HepG2 (cell line): ENCODE results near the gene CDHR3. TPM values are rescaled to one million over a fixed set of nuclear protein-coding genes. Genes with fewer than 3 reads are reported as not detected.

Experiments used
- IRF2 ChIP-seq: IDR thresholded peaks from 2 replicates; pipeline ENCODE4 v1.6.1; 2018; ENCODE audit warnings: missing genetic modification reagents, missing compliant biosample characterization
- MYC ChIP-seq: sonication (generic); formaldehyde crosslinking; IDR thresholded peaks from 2 replicates; pipeline ENCODE4 v1.9.0; 2021; ENCODE audit warnings: missing genetic modification reagents, borderline replicate concordance
- SAP130 ChIP-seq: IDR thresholded peaks from 2 replicates; pipeline ENCODE4 v1.6.1; 2016; ENCODE audit warnings: low read depth
- ZBTB33 ChIP-seq: sonication (generic); formaldehyde crosslinking; IDR thresholded peaks from 2 replicates; pipeline ENCODE4 v1.4.0; 2020; ENCODE audit warnings: missing genetic modification reagents
- ZGPAT ChIP-seq: IDR thresholded peaks from 2 replicates; pipeline ENCODE4 v1.6.1; 2016; ENCODE audit warnings: mild to moderate bottlenecking
- ZNF768 ChIP-seq: sonication (generic); formaldehyde crosslinking; IDR thresholded peaks from 2 replicates; pipeline ENCODE4 v1.4.0; 2020; ENCODE audit warnings: missing genetic modification reagents
- ZSCAN9 ChIP-seq: IDR thresholded peaks from 2 replicates; pipeline ENCODE4 v1.6.1; 2016; ENCODE audit warnings: borderline replicate concordance
- polyA plus RNA-seq, 8 experiments: library from polyadenylated mRNA; depleted of rRNA in 3 of 8; stranded (reverse) in 7 of 8; unstranded in 1 of 8; fragments of >200 nt; fragmentation: Illumina TruSeq in 4 of 8; extraction: Trizol in 4 of 8; gene quantifications; 2 replicates each; pipeline versions ENCODE4 v1.2.1 to v1.2.3, GENCODE V29; 2011 to 2016; ENCODE audit warnings: low read depth in 4 of 8, missing spikeins in 1 of 8, mixed read lengths in 1 of 8; ENCODE audit not compliant: insufficient read depth in 1 of 8
- total RNA-seq, 5 experiments: library from RNA; depleted of rRNA; stranded (reverse); fragments of >200 nt; fragmentation: Illumina TruSeq; extraction: Trizol; gene quantifications; 2 replicates each; pipeline ENCODE4 v1.2.3, GENCODE V29; 2016; ENCODE audit warnings: low read depth in 1 of 5
- TF ChIP-seq, protein P1 (sequence below): IDR thresholded peaks from 2 replicates; pipeline ENCODE4 v1.6.1; 2012; ENCODE audit warnings: low read length, improper control_type of control experiment
- TF ChIP-seq, protein P2 (sequence below): sonication (generic); formaldehyde crosslinking; IDR thresholded peaks from 2 replicates; pipeline ENCODE4 v1.4.0; 2020; ENCODE audit warnings: missing genetic modification reagents, borderline replicate concordance
- TF ChIP-seq, protein P3 (sequence below): IDR thresholded peaks from 2 replicates; pipeline ENCODE4 v1.6.1; 2016; ENCODE audit warnings: low read depth

The CDHR3 gene
- total and polyA plus RNA-seq, 2 of the 13 experiments (the other 11 are each of a cell fraction or from before 2014, with no cell fraction given): 6.5 to 11.8 TPM

GRCh38 chr7:106009503-106010226 lies 46.6 kb downstream of the CDHR3 start (continued):
- TF ChIP-seq ZBTB33 (CRISPR knock-in tag) (peak; percentile 97), IRF2 (CRISPR knock-in tag) (no peak), SAP130 (CRISPR knock-in tag) (peak; percentile 19; the same call in 1 of the 2 replicates), ZSCAN9 (no peak), ZNF768 (CRISPR knock-in tag) (peak; percentile 62; the same call in 1 of the 2 replicates), ZGPAT (CRISPR knock-in tag) (0 out of 2 replicates have a peak, but pooled peaks have one; percentile 29), MYC (CRISPR knock-in tag) (peak; percentile 32; the same call in 1 of the 2 replicates)
- TF ChIP-seq, protein P1, sequence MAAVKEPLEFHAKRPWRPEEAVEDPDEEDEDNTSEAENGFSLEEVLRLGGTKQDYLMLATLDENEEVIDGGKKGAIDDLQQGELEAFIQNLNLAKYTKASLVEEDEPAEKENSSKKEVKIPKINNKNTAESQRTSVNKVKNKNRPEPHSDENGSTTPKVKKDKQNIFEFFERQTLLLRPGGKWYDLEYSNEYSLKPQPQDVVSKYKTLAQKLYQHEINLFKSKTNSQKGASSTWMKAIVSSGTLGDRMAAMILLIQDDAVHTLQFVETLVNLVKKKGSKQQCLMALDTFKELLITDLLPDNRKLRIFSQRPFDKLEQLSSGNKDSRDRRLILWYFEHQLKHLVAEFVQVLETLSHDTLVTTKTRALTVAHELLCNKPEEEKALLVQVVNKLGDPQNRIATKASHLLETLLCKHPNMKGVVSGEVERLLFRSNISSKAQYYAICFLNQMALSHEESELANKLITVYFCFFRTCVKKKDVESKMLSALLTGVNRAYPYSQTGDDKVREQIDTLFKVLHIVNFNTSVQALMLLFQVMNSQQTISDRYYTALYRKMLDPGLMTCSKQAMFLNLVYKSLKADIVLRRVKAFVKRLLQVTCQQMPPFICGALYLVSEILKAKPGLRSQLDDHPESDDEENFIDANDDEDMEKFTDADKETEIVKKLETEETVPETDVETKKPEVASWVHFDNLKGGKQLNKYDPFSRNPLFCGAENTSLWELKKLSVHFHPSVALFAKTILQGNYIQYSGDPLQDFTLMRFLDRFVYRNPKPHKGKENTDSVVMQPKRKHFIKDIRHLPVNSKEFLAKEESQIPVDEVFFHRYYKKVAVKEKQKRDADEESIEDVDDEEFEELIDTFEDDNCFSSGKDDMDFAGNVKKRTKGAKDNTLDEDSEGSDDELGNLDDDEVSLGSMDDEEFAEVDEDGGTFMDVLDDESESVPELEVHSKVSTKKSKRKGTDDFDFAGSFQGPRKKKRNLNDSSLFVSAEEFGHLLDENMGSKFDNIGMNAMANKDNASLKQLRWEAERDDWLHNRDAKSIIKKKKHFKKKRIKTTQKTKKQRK: no peak
- TF ChIP-seq, protein P2, sequence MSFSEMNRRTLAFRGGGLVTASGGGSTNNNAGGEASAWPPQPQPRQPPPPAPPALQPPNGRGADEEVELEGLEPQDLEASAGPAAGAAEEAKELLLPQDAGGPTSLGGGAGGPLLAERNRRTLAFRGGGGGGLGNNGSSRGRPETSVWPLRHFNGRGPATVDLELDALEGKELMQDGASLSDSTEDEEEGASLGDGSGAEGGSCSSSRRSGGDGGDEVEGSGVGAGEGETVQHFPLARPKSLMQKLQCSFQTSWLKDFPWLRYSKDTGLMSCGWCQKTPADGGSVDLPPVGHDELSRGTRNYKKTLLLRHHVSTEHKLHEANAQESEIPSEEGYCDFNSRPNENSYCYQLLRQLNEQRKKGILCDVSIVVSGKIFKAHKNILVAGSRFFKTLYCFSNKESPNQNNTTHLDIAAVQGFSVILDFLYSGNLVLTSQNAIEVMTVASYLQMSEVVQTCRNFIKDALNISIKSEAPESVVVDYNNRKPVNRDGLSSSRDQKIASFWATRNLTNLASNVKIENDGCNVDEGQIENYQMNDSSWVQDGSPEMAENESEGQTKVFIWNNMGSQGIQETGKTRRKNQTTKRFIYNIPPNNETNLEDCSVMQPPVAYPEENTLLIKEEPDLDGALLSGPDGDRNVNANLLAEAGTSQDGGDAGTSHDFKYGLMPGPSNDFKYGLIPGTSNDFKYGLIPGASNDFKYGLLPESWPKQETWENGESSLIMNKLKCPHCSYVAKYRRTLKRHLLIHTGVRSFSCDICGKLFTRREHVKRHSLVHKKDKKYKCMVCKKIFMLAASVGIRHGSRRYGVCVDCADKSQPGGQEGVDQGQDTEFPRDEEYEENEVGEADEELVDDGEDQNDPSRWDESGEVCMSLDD (CRISPR knock-in tag): no peak
- TF ChIP-seq, protein P3, sequence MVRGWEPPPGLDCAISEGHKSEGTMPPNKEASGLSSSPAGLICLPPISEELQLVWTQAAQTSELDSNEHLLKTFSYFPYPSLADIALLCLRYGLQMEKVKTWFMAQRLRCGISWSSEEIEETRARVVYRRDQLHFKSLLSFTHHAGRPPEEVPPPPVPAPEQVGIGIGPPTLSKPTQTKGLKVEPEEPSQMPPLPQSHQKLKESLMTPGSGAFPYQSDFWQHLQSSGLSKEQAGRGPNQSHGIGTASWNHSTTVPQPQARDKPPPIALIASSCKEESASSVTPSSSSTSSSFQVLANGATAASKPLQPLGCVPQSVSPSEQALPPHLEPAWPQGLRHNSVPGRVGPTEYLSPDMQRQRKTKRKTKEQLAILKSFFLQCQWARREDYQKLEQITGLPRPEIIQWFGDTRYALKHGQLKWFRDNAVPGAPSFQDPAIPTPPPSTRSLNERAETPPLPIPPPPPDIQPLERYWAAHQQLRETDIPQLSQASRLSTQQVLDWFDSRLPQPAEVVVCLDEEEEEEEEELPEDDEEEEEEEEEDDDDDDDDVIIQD: 0 out of 2 replicates have a peak, but pooled peaks have one; percentile 15
